Choroid plexus epithelial cell (primary cell): Measurements from ENCODE around the gene ZDHHC24.

Experiments used
- DNase-seq: peaks from one replicate; pipeline ENCODE4 v3.0.0-alpha.2; 2010; ENCODE audit warnings: low read depth
- H3K4me3 ChIP-seq: 2 replicates; pipeline ENCODE4 v1.5.1; 2011; ENCODE audit warnings: low read depth, mild to moderate bottlenecking, control low read depth, low read length, moderate library complexity
- CTCF ChIP-seq: conservative IDR thresholded peaks from 2 replicates; pipeline ENCODE4 v1.5.1; 2011; ENCODE audit warnings: low read depth, mild to moderate bottlenecking, control low read depth, inconsistent platforms, low read length, moderate library complexity

The ZDHHC24 gene

GRCh38 chr11:66545701-66546367, at the start of gene ZDHHC24:
Gene ZDHHC24, minus strand, starts transcription at chr11:66546048. Its CDS starts 45 bp downstream, at chr11:66546003.
- TF ChIP-seq CTCF: no peak
- peak within 1 kb of the TSS; percentile 77 for H3K4me3 ChIP-seq
- DNase-seq: peak; percentile 98

GRCh38 chr11:66595245-66595904, 49.5 kb upstream of the ZDHHC24 start:
- H3K4me3 ChIP-seq: peak overlapping the region; percentile 9
- DNase-seq: peak; percentile 89

GRCh38 chr11:66593650-66594049, 47.8 kb upstream of the ZDHHC24 start:
- H3K4me3 ChIP-seq: peak overlapping the region; percentile 71
- TF ChIP-seq CTCF: no peak

More at GRCh38 chr11:66595245-66595904, 49.5 kb upstream of the ZDHHC24 start:
- no peak for TF ChIP-seq CTCF

GRCh38 chr11:66593303-66593635, 47.4 kb upstream of the ZDHHC24 start:
- H3K4me3 ChIP-seq: peak overlapping the region; percentile 71
- no peak for DNase-seq
- no peak for TF ChIP-seq CTCF

More at GRCh38 chr11:66593650-66594049, 47.8 kb upstream of the ZDHHC24 start:
- DNase-seq: no peak

- DNase-seq: peak; percentile 96
- H3K4me3 ChIP-seq: peak within 1 kb of the TSS; percentile 71
- TF ChIP-seq CTCF: peak; percentile 78
Observed at GRCh38 chr11:66592457-66593302, 46.8 kb upstream of the ZDHHC24 start, which contains the start of the genes CCDC87 and CCS. Gene CCDC87, minus strand, starts transcription at chr11:66593063. Its CDS starts 48 bp downstream, at chr11:66593015. Gene CCS, plus strand, starts transcription at chr11:66593185. Its CDS starts 77 bp downstream, at chr11:66593262.

- no peak overlapping the region for H3K4me3 ChIP-seq
- no peak for DNase-seq
- TF ChIP-seq CTCF: no peak
Observed at GRCh38 chr11:66591175-66591574, 45.3 kb upstream of the ZDHHC24 start.
